ENCODE data around the gene MLXIP. TPM values are rescaled to one million over a fixed set of nuclear protein-coding genes. Genes with fewer than 3 reads are reported as not detected.

Gene MLXIP
- total and polyA plus RNA-seq, 2 of the 4 experiments (the other 2 are of a cell fraction): 2.7 to 10.8 TPM

DNA sequence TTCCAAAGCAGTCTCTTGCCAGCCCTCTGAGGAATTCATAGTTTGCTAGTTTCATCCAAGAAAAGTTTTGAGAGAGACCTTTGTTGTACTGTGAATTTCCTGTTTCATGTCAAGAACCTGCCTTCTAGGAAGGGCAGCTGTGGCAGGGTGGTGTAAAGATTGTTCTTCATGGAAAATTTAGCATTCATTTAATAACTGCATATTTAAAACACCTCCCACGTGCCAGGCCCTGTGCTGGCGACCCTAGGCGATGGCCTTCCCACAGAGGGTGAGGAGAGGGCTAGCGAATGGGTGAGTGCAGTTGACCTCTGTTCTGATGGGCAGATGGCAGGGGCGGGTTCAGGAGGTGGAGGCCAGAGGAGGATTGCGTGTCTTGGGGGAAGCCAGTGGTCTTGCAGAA lies 43.2 kb downstream of the MLXIP start:
- Histone ChIP-seq H3K9me1 (ENCODE audit: insufficient read depth, low read length) (peaks cover 11% of the 10 kb centered on the region), H3K4me3 (ENCODE audit: insufficient read depth, low read depth, low read length) (no peak overlapping the region), H4K5ac (ENCODE audit: low read depth, low read length) (no peak overlapping the region), H2BK5ac (ENCODE audit: low read depth, low read length, poor library complexity, severe bottlenecking) (no peak overlapping the region), H3K27me3 (ENCODE audit: control insufficient read depth, insufficient read depth, low read length) (no peaks in the 10 kb centered on the region), H3K4me1 (ENCODE audit: control insufficient read depth, insufficient read depth, low read length) (peaks cover 7% of the 10 kb centered on the region; the same call in 1 of the 2 replicates), H2BK20ac (ENCODE audit: low read depth, low read length) (no peak overlapping the region), H3K79me1 (ENCODE audit: low read depth in 1 of 2, low read length in 2 of 2) (peaks cover 27 to 52% of the 10 kb centered on the region in 2 experiments), H2AK5ac (ENCODE audit: low read depth, low read length) (0 out of 2 replicates have a peak overlapping the region, but pooled peaks have one; percentile 23), H3K9ac (ENCODE audit: low read depth, low read length) (no peak overlapping the region), H3K27ac (ENCODE audit: insufficient read depth, low read length) (no peak overlapping the region), H3K56ac (ENCODE audit: extremely low read depth, insufficient read depth, low read length) (no peak overlapping the region), H3K9me3 (ENCODE audit: control insufficient read depth, insufficient read depth, low read length) (no peaks in the 10 kb centered on the region), H3K23ac (ENCODE audit: low read depth, low read length) (no peak overlapping the region), H4K8ac (ENCODE audit: low read depth in 2 of 2, low read length in 2 of 2) (no peak overlapping the region), H3K4me2 (ENCODE audit: low read depth, low read length) (no peak overlapping the region), H4K91ac (ENCODE audit: insufficient read depth, low read depth, low read length) (no peak overlapping the region), H4K20me1 (ENCODE audit: insufficient read depth, low read length) (peaks cover 31% of the 10 kb centered on the region), H2AFZ (replicated peaks; ENCODE audit: low read length, poor library complexity) (no peak overlapping the region), H3K36me3 (ENCODE audit: control insufficient read depth, insufficient read depth, low read length) (peaks cover 1% of the 10 kb centered on the region; the same call in 1 of the 2 replicates), H2BK120ac (ENCODE audit: low read depth, low read length) (no peak overlapping the region), H3K18ac (ENCODE audit: low read depth, low read length) (no peak overlapping the region), H3K14ac (replicated peaks; ENCODE audit: low read depth, low read length) (no peak overlapping the region), H2AK9ac (replicated peaks; ENCODE audit: low read depth, low read length, poor library complexity) (no peak overlapping the region), H3K4ac (ENCODE audit: low read depth, low read length) (no peak overlapping the region), H2BK15ac (ENCODE audit: low read depth, low read length) (no peak overlapping the region)
- intact Hi-C loops (cut with micrococcal nuclease) (loop anchor here (2.0 kb wide), 2 partner anchors 59 to 205 kb away; no protein-coding TSS in a partner anchor), in situ Hi-C loops (cut with MboI; ENCODE audit: low sequenced_read_pairs) (no loop called here), dilution Hi-C loops (cut with HindIII; ENCODE audit: low sequenced_read_pairs, unreplicated experiment) (no loop called here)
- no peak for TF ChIP-seq MAFK (IDR thresholded peaks at IDR 0.05; ENCODE audit: low read depth, low read length)
- TF ChIP-seq BHLHE40 (IDR thresholded peaks at IDR 0.05; ENCODE audit: low read depth, low read length): no peak
- no peak for TF ChIP-seq USF2 (IDR thresholded peaks at IDR 0.05; ENCODE audit: low read depth, low read length)
- TF ChIP-seq CHD1 (IDR thresholded peaks at IDR 0.05; ENCODE audit: low read depth, low read length): no peak
- no peak for TF ChIP-seq RAD21 (IDR thresholded peaks at IDR 0.05; ENCODE audit: low read length)
- BruUV-seq (replicated peaks): no TSS peak
- no peak for ATAC-seq (ENCODE audit: low read depth)
- ChIA-PET POLR2A (ENCODE audit: unreplicated experiment) (no interaction called here), CTCF (interaction anchor here (0.6 to 1.3 kb wide), 4 partner anchors 26 to 194 kb away, joined by 3 to 4 read pairs (median 3); no protein-coding TSS in a partner anchor)
- WGBS, 2 experiments (ENCODE audit: extremely low coverage in 2 of 2, insufficient read length in 1 of 2): 94% methylated on average over 3 of the region's 6 CpGs; no CpG with 5 or more reads in 1 of the 2 experiments
- DNase-seq: no peak

All from IMR-90 (cell line).